SW 1271 (cell line): Measurements from ENCODE around the gene ITPR2.
"Not testable (repeated sequence)": the region's sequence is repeated elsewhere in the genome, so short reads cannot be mapped to it uniquely, and the experiment has no call there.

Experiments
- DNase-seq, 2 experiments: peaks; one replicate each; lab custom pipeline; 2025; lab: John Stamatoyannopoulos, UW

ITPR2 gene

GRCh38 chr12:26451763-26452162 lies 381.2 kb downstream of the ITPR2 start:
- no peak for DNase-seq

- no peak for DNase-seq
Observed at GRCh38 chr12:26445909-26446308, 387.1 kb downstream of the ITPR2 start.

GRCh38 chr12:26443309-26443708 lies 389.7 kb downstream of the ITPR2 start:
- DNase-seq: no peak

GRCh38 chr12:26441434-26441833 lies 391.6 kb downstream of the ITPR2 start:
- DNase-seq: no peak

GRCh38 chr12:26435069-26435404 lies 398.0 kb downstream of the ITPR2 start:
- DNase-seq: no peak

- DNase-seq: peak; percentile 55 to 83
Observed at GRCh38 chr12:26434299-26435068, 398.5 kb downstream of the ITPR2 start.

- DNase-seq: not testable (repeated sequence)
Observed at GRCh38 chr12:26433701-26434100, 399.3 kb downstream of the ITPR2 start.

- no peak for DNase-seq
Observed at GRCh38 chr12:26431211-26431610, 401.8 kb downstream of the ITPR2 start.

- DNase-seq: not testable (repeated sequence)
Observed at GRCh38 chr12:26430596-26430995, 402.4 kb downstream of the ITPR2 start.

- no peak for DNase-seq
Observed at GRCh38 chr12:26429070-26429691, 403.8 kb downstream of the ITPR2 start.

- no peak for DNase-seq
Observed at GRCh38 chr12:26428420-26428819, 404.6 kb downstream of the ITPR2 start.

- no peak for DNase-seq
Observed at GRCh38 chr12:26426652-26427051, 406.3 kb downstream of the ITPR2 start.

GRCh38 chr12:26425587-26426260 lies 407.3 kb downstream of the ITPR2 start:
- no peak for DNase-seq

- no peak for DNase-seq
Observed at GRCh38 chr12:26422839-26423398, 410.1 kb downstream of the ITPR2 start.

- DNase-seq: no peak
Observed at GRCh38 chr12:26416550-26416949, 416.4 kb downstream of the ITPR2 start.

GRCh38 chr12:26410689-26411088 lies 422.3 kb downstream of the ITPR2 start:
- DNase-seq: no peak

GRCh38 chr12:26406813-26407212 lies 426.2 kb downstream of the ITPR2 start:
- DNase-seq: no peak

GRCh38 chr12:26406391-26406790 lies 426.6 kb downstream of the ITPR2 start:
- DNase-seq: no peak

GRCh38 chr12:26403601-26404000 lies 429.4 kb downstream of the ITPR2 start:
- DNase-seq: no peak

GRCh38 chr12:26402648-26403047 lies 430.3 kb downstream of the ITPR2 start:
- DNase-seq: no peak

GRCh38 chr12:26401874-26402273 lies 431.1 kb downstream of the ITPR2 start:
- no peak for DNase-seq

- no peak for DNase-seq
Observed at GRCh38 chr12:26400627-26401026, 432.4 kb downstream of the ITPR2 start.

- no peak for DNase-seq
Observed at GRCh38 chr12:26399381-26399780, 433.6 kb downstream of the ITPR2 start.
